ENCODE measurements around the gene CCL14.

DNA sequence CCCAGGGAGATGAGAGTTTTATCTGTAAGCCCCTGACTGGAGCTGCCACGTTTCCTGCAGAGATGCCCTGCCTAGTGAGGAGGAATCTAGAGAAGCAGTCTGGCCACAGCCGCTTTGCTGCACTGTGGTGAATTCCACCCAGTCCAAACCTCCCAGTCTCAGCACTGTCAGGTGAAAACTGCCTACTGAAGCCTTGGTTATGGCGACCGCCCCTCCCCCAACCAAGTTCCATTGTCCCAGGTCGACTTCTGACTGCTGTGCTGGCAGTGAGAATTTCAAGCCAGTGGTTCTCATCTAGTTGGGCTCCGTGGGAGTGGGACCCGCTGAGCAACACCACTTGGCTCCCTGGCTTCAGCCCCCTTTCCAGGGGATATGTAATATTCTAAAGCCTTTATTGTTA, 32.8 kb downstream of the CCL14 start:
- TF ChIP-seq, protein P1, sequence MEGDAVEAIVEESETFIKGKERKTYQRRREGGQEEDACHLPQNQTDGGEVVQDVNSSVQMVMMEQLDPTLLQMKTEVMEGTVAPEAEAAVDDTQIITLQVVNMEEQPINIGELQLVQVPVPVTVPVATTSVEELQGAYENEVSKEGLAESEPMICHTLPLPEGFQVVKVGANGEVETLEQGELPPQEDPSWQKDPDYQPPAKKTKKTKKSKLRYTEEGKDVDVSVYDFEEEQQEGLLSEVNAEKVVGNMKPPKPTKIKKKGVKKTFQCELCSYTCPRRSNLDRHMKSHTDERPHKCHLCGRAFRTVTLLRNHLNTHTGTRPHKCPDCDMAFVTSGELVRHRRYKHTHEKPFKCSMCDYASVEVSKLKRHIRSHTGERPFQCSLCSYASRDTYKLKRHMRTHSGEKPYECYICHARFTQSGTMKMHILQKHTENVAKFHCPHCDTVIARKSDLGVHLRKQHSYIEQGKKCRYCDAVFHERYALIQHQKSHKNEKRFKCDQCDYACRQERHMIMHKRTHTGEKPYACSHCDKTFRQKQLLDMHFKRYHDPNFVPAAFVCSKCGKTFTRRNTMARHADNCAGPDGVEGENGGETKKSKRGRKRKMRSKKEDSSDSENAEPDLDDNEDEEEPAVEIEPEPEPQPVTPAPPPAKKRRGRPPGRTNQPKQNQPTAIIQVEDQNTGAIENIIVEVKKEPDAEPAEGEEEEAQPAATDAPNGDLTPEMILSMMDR (IDR thresholded peaks at IDR 0.05), result no peak
- TF ChIP-seq POLR2A (IDR thresholded peaks at IDR 0.05), result no peak

Data from esophagus squamous epithelium (tissue), 4 donors.